Muscle of leg (tissue), 11 donors: ENCODE measurements around the gene SIN3A. TPM values are rescaled to one million over a fixed set of nuclear protein-coding genes. Genes with fewer than 3 reads are reported as not detected.

Experiments used
- DNase-seq: peaks from one replicate; pipeline ENCODE4 v3.0.0; 2013
- H3K27ac ChIP-seq: one replicate; pipeline ENCODE4 v1.5.1; 2013; ENCODE audit warnings: mild to moderate bottlenecking, low read length, control low read depth
- H3K27me3 ChIP-seq: one replicate; pipeline ENCODE4 v1.6.1; 2013; ENCODE audit warnings: low read length; ENCODE audit not compliant: control insufficient read depth, insufficient read depth
- H3K36me3 ChIP-seq: one replicate; pipeline ENCODE4 v1.6.1; 2013; ENCODE audit warnings: low read length; ENCODE audit not compliant: control insufficient read depth, insufficient read depth
- H3K4me1 ChIP-seq: one replicate; pipeline ENCODE4 v1.6.1; 2013; ENCODE audit warnings: low read length; ENCODE audit not compliant: control insufficient read depth, insufficient read depth
- H3K4me3 ChIP-seq: one replicate; pipeline ENCODE4 v1.5.1; 2013; ENCODE audit warnings: low read length, control low read depth
- H3K9me3 ChIP-seq: replicated peaks from 2 replicates; pipeline ENCODE4 v1.6.1; 2013; ENCODE audit warnings: low read depth, low read length; ENCODE audit not compliant: control insufficient read depth
- WGBS: methylation state at CpG from one replicate; pipeline ENCODE4 v1.1.5; 2013; ENCODE audit warnings: missing lambda C conversion rate; ENCODE audit not compliant: insufficient coverage; 5-methylcytosine and 5-hydroxymethylcytosine counted together
- polyA plus RNA-seq, 8 donors: library from polyadenylated mRNA; unstranded; fragments of 120-200 nt; gene quantifications; one replicate each; pipeline versions ENCODE4 v1.2.1 to v1.2.3, GENCODE V29; 2013; ENCODE audit warnings: inconsistent platforms in 1 of 8, low replicate concordance in 1 of 8; ENCODE audit not compliant: insufficient read length in 8 of 8, insufficient read depth in 1 of 8
- total RNA-seq: library from RNA; stranded (reverse); fragments of 120-200 nt; gene quantifications from one replicate; pipeline ENCODE4 v1.2.4, GENCODE V29; 2013

Gene SIN3A
- total and polyA plus RNA-seq, 9 donors, result 21.8 to 36.6 (median 30.2) TPM

DNA sequence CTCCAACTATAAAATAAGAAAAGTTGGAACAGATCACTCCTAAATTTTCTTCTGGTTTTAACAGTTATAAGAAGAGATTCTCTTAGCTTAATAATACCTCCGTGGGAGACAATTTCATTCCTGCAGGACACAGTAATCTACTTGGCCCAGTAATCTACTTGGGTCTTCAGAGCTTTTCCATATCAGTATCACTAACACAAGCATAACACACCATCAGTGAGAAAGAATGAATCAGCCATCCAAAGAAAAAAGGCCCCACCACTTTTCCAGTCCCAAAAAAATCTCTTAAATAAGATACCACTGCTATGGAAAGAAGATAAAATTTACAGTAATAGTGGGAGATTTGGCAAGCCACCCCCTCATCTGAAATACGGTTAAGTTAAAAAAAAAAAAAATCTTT, 20.2 kb downstream of the SIN3A start:
- H3K36me3 ChIP-seq, result peaks cover 31% of the 10 kb centered on the region
- no peaks in the 10 kb centered on the region for H3K4me1 ChIP-seq
- H3K4me3 ChIP-seq, result no peak overlapping the region
- 60% methylated on average over 1 of the region's 2 CpGs for WGBS
- no peaks in the 10 kb centered on the region for H3K9me3 ChIP-seq
- DNase-seq, result no peak
- no peak overlapping the region for H3K27ac ChIP-seq
- H3K27me3 ChIP-seq, result no peaks in the 10 kb centered on the region

GRCh38 chr15:75430259-75430658, 21.2 kb downstream of the SIN3A start:
- H3K4me1 ChIP-seq, result no peaks in the 10 kb centered on the region
- peaks cover 29% of the 10 kb centered on the region for H3K36me3 ChIP-seq
- WGBS, result 99% methylated on average over 6 of the region's 7 CpGs
- H3K27me3 ChIP-seq, result no peaks in the 10 kb centered on the region
- H3K9me3 ChIP-seq, result no peaks in the 10 kb centered on the region
- H3K27ac ChIP-seq, result no peak overlapping the region
- no peak for DNase-seq
- no peak overlapping the region for H3K4me3 ChIP-seq

- no peak for DNase-seq
- 83% methylated on average over 1 of the region's 3 CpGs for WGBS
- Histone ChIP-seq H3K4me3 (no peak overlapping the region), H3K4me1 (no peaks in the 10 kb centered on the region), H3K9me3 (no peaks in the 10 kb centered on the region), H3K27ac (no peak overlapping the region), H3K36me3 (peaks cover 28% of the 10 kb centered on the region), H3K27me3 (no peaks in the 10 kb centered on the region)
Observed at GRCh38 chr15:75428152-75428551, 23.3 kb downstream of the SIN3A start.

DNA sequence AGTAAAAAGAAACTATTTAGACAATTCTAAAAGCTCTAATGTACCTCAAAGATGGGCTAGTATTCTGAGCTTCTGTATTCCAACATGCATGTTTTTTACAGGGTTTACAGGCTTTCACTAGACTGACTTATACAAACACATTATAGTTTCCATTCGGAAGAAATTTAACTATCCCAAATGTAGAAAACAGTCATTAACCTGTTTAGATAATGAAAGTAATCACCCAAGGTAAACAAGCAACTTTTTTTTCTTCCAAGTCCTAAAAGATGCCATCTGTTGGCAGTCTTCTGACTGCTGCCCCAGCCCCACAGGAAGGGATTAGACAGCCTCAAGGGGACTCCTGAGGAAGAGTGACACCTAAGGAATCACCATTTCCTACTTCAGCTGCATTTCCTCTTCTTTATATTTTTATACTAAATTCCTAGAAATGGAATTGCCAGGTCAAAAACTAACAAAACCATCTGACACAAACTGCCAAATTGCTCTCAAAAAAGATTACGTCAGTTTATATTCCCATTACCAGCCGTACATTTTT, 25.5 kb downstream of the SIN3A start:
- Histone ChIP-seq H3K36me3 (peaks cover 44% of the 10 kb centered on the region), H3K9me3 (no peaks in the 10 kb centered on the region), H3K4me1 (no peaks in the 10 kb centered on the region), H3K4me3 (no peak overlapping the region), H3K27ac (no peak overlapping the region), H3K27me3 (no peaks in the 10 kb centered on the region)
- DNase-seq, result no peak
- no CpG with 5 or more reads among the region's 3 CpGs for WGBS

GRCh38 chr15:75422554-75422953, 28.9 kb downstream of the SIN3A start:
- Histone ChIP-seq H3K36me3 (peaks cover 29% of the 10 kb centered on the region), H3K27me3 (no peaks in the 10 kb centered on the region), H3K27ac (no peak overlapping the region), H3K9me3 (no peaks in the 10 kb centered on the region), H3K4me1 (no peaks in the 10 kb centered on the region), H3K4me3 (no peak overlapping the region)
- 91% methylated on average over 4 of the region's 5 CpGs for WGBS
- DNase-seq, result no peak

DNA sequence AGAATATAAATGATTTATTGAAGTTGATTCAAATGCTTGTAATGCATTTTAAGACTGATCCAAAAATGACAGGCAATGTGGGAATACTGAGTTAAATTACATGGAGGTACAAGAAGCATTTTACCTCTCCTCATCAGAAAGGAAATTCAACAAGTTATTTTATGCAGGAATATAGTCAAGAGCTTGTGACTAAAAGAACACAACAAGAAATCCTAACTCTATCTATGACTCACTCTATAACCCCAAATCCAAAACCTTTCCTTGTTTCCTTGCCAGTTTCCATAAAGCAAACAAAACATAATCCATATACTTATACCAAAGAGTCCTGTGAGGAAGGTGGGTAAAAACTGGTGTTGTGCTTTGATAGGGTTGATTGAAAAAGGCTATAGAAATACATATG, 30.8 kb downstream of the SIN3A start:
- Histone ChIP-seq H3K4me3 (no peak overlapping the region), H3K9me3 (no peaks in the 10 kb centered on the region), H3K27ac (no peak overlapping the region), H3K36me3 (peaks cover 25% of the 10 kb centered on the region), H3K27me3 (no peaks in the 10 kb centered on the region), H3K4me1 (no peaks in the 10 kb centered on the region)
- DNase-seq, result no peak

- Histone ChIP-seq H3K27ac (no peak overlapping the region), H3K4me1 (no peaks in the 10 kb centered on the region), H3K4me3 (no peak overlapping the region), H3K36me3 (peaks cover 22% of the 10 kb centered on the region), H3K27me3 (no peaks in the 10 kb centered on the region), H3K9me3 (no peaks in the 10 kb centered on the region)
- WGBS, result 80% methylated on average over 1 of the region's 1 CpG
- DNase-seq, result no peak
Observed at GRCh38 chr15:75416584-75416983, 34.9 kb downstream of the SIN3A start.

- no peaks in the 10 kb centered on the region for H3K27me3 ChIP-seq
- H3K9me3 ChIP-seq, result no peaks in the 10 kb centered on the region
- no peaks in the 10 kb centered on the region for H3K4me1 ChIP-seq
- 100% methylated on average over 4 of the region's 6 CpGs for WGBS
- peaks cover 61% of the 10 kb centered on the region for H3K36me3 ChIP-seq
- H3K4me3 ChIP-seq, result no peak overlapping the region
- DNase-seq, result no peak
- no peak overlapping the region for H3K27ac ChIP-seq
Observed at GRCh38 chr15:75410196-75410595, 41.3 kb downstream of the SIN3A start.

DNA sequence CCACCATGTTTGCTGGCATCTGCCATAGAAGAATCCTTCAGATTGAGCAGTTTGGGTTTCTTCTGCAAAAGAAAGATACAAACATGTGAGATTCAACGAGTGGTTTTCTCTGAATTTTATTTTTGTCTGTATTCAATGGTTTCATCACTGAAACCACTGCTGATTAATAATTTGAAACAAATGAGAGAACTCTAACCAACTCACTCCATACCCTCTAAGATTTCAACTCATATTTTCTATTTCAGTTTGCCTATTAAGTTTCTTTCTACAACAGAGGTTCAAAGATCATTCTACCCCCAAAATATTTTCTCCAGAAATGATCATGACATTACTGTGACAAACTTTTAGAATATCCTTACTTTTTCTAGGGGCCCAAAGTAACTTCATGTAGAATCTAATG, 44.4 kb downstream of the SIN3A start:
- Histone ChIP-seq H3K36me3 (peaks cover 66% of the 10 kb centered on the region), H3K27me3 (no peaks in the 10 kb centered on the region), H3K4me3 (no peak overlapping the region), H3K4me1 (no peaks in the 10 kb centered on the region), H3K27ac (no peak overlapping the region), H3K9me3 (no peaks in the 10 kb centered on the region)
- WGBS, result no CpG with 5 or more reads among the region's 1 CpG
- no peak for DNase-seq

GRCh38 chr15:75403892-75404291, 47.6 kb downstream of the SIN3A start:
- H3K27me3 ChIP-seq, result no peaks in the 10 kb centered on the region
- 86% methylated on average over 1 of the region's 2 CpGs for WGBS
- H3K9me3 ChIP-seq, result no peaks in the 10 kb centered on the region
- H3K27ac ChIP-seq, result no peak overlapping the region
- H3K4me1 ChIP-seq, result no peaks in the 10 kb centered on the region
- no peak overlapping the region for H3K4me3 ChIP-seq
- no peak for DNase-seq
- peaks cover 69% of the 10 kb centered on the region for H3K36me3 ChIP-seq

GRCh38 chr15:75397494-75397893, 54.0 kb downstream of the SIN3A start:
- Histone ChIP-seq H3K4me1 (no peaks in the 10 kb centered on the region), H3K36me3 (peaks cover 82% of the 10 kb centered on the region), H3K27me3 (no peaks in the 10 kb centered on the region), H3K27ac (no peak overlapping the region), H3K4me3 (no peak overlapping the region), H3K9me3 (no peaks in the 10 kb centered on the region)
- 0% methylated on average over 1 of the region's 2 CpGs for WGBS
- peak; percentile 2 for DNase-seq
